A549 (cell line): Measurements from ENCODE around the gene GRM7.

Experiments used
- CEBPB ChIP-seq, 2 experiments: fragments of >200 bp in 1 of 2; sonication (Bioruptor Twin) in 1 of 2; formaldehyde crosslinking in 1 of 2; IDR thresholded peaks; 2 replicates each; pipeline ENCODE4 v1.6.1; 2012 to 2016
- CTCF ChIP-seq: fragments of >200 bp; sonication (Bioruptor Twin); formaldehyde crosslinking; IDR thresholded peaks from 3 replicates; pipeline ENCODE4 v1.5.1; 2016
- USF2 ChIP-seq: fragments of 450-650 bp; IDR thresholded peaks from 2 replicates; pipeline ENCODE4 v1.6.1; 2014; ENCODE audit warnings: antibody characterized with exemption
- ZFP36 ChIP-seq: fragments of 450-650 bp; IDR thresholded peaks from 2 replicates; pipeline ENCODE4 v1.6.1; 2014; ENCODE audit warnings: borderline replicate concordance; ENCODE audit not compliant: partially characterized antibody

GRCh38 chr3:7367968-7368367 lies 507.1 kb downstream of the GRM7 start:
- no peak for TF ChIP-seq ZFP36
- TF ChIP-seq CTCF: no peak
- TF ChIP-seq USF2: no peak
- no peak for TF ChIP-seq CEBPB (IDR thresholded peaks at IDR 0.05)
